Neural cell (in vitro differentiated cells): ENCODE results near the gene DLG4.

ENCODE experiments used
- CTCF ChIP-seq: fragments of 450-650 bp; IDR thresholded peaks from 2 replicates; pipeline ENCODE4 v1.5.1; 2014; ENCODE audit warnings: antibody characterized with exemption, mild to moderate bottlenecking, moderate library complexity; ENCODE audit not compliant: poor library complexity, severe bottlenecking
- POLR2AphosphoS5 ChIP-seq: IDR thresholded peaks from 2 replicates; pipeline ENCODE4 v1.6.1; 2012
- REST ChIP-seq: IDR thresholded peaks from 2 replicates; pipeline ENCODE4 v1.6.1; 2012; ENCODE audit warnings: borderline replicate concordance

GRCh38 chr17:7239091-7240027, 19.7 kb upstream of the DLG4 start, which contains the start of gene PHF23:
- TF ChIP-seq CTCF (no peak), POLR2AphosphoS5 (peak; percentile 81), REST (no peak)
